ENCODE data around the gene PLEKHO1. TPM values are rescaled to one million over a fixed set of nuclear protein-coding genes. Genes with fewer than 3 reads are reported as not detected.

The PLEKHO1 gene
- total RNA-seq, 1 experiment from 2014 or later: 50.0 TPM

DNA sequence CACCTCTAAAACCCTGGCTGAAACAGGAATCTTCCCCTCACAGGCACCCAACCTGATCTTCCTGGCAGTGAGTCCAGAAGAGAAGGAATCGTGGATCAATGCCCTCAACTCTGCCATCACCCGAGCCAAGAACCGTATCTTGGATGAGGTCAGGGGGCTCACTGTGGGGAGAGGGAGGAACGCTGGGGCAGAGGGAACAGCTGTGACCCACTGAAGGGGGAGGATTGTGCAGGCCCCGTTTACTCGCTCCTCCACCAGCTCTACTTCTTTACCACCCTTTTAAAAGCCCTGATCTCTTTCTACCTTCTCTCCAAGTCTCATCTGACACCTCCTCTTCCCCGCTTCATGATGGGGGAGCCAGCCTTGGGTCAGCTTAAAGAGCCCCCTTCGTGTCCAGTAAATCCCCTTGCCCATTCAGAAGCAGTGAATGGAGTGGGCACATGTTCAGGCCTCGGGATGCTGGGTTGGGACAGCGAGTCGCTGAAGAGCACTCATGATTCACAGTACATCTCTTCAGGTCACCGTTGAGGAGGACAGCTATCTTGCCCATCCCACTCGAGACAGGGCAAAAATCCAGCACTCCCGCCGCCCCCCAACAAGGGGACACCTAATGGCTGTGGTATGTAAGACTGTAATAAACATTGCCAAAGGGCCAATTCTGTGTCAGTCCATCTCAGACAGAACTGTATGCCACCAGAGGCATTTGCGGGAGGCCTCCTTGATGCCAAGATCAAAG lies 7.3 kb downstream of the PLEKHO1 start:
- DNase-seq: no peak
- H3K4me1 ChIP-seq: peaks cover 13% of the 10 kb centered on the region

GRCh38 chr1:150159550-150159949 lies 9.8 kb downstream of the PLEKHO1 start:
- Histone ChIP-seq H3K4me1 (peaks cover 15% of the 10 kb centered on the region), H3K36me3 (peaks cover 47% of the 10 kb centered on the region), H3K27ac (no peak overlapping the region), H3K27me3 (no peaks in the 10 kb centered on the region), H3K4me3 (no peak overlapping the region), H3K9me3 (replicated peaks) (no peaks in the 10 kb centered on the region)
- no peak for DNase-seq

More for the DNA sequence above, 7.3 kb downstream of the PLEKHO1 start:
- Histone ChIP-seq H3K9me3 (replicated peaks) (no peaks in the 10 kb centered on the region), H3K36me3 (peaks cover 62% of the 10 kb centered on the region), H3K27ac (no peak overlapping the region), H3K27me3 (no peaks in the 10 kb centered on the region), H3K4me3 (no peak overlapping the region)

GRCh38 chr1:150160964-150161621 lies 11.4 kb downstream of the PLEKHO1 start:
- Histone ChIP-seq H3K27ac (no peak overlapping the region), H3K9me3 (replicated peaks) (no peaks in the 10 kb centered on the region), H3K4me3 (no peak overlapping the region), H3K27me3 (no peaks in the 10 kb centered on the region), H3K36me3 (peaks cover 34% of the 10 kb centered on the region), H3K4me1 (peaks cover 15% of the 10 kb centered on the region)
- DNase-seq: no peak

- Histone ChIP-seq H3K9me3 (replicated peaks) (no peaks in the 10 kb centered on the region), H3K36me3 (peaks cover 25% of the 10 kb centered on the region), H3K27ac (no peak overlapping the region), H3K27me3 (no peaks in the 10 kb centered on the region), H3K4me1 (peaks cover 15% of the 10 kb centered on the region), H3K4me3 (peak overlapping the region; percentile 49)
- no peak for DNase-seq
Observed at GRCh38 chr1:150161747-150162581, 12.2 kb downstream of the PLEKHO1 start.

DNA sequence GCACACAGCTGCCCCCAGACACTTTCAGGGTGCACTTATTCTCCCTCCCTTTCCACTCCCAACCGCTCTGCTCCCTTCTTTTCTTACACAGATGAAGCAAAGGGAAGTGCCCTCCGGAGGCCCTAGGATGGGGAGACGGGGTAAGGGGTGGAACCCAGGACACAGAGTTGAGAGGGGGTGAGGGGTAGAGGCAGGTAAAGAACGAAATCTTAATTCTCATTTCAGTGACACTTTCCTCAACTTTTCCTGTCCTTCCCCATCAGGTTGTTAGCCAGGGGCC lies 12.8 kb downstream of the PLEKHO1 start:
- no peak for DNase-seq
- peak overlapping the region; percentile 49 for H3K4me3 ChIP-seq
- H3K4me1 ChIP-seq: peaks cover 15% of the 10 kb centered on the region

DNA sequence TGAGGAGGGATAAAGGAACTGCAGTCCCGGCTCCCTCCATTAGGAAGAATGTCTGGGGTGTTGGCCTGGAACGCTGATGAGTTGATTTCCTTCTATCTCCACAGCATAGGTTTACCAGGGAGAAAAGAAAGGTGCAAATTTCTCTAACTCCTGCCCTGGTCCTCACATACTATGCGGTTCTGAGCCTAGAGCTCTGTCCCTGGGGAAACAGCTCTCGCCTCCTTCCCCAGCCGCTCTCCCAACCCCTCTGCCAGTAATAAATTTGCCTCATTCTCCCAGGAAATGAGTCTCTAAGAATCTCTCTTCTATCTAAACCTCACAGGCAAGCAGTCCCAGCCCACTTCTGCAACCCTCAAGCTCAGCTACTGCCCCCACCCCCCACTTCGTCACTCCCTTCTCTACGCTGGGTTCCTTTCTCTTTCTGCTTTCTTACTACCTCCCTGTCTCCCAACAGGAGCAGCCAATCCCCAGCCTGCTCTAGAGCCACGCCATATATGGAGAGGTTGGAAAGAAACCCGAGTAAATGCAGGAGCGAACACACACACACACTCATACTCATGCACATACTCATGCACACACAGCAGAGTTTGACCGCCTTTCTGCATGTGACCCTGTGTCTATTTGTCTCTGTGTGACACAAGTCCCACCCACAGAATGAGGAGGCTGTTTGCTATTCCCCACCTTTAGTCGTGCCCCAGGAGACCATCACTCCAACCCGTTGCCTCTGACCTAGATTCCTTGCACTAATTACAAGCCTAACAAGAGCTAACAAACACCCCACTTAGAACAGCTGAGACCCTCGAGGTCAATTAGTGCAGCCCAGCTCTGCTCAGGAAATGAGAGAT lies 13.4 kb downstream of the PLEKHO1 start:
- H3K4me3 ChIP-seq: peak overlapping the region; percentile 49
- DNase-seq: peak; percentile 85 to 90
- peaks cover 16% of the 10 kb centered on the region for H3K36me3 ChIP-seq
- peak overlapping the region; percentile 33 for H3K27ac ChIP-seq
- H3K27me3 ChIP-seq: no peaks in the 10 kb centered on the region
- no peaks in the 10 kb centered on the region for H3K9me3 ChIP-seq (replicated peaks)
- peaks cover 15% of the 10 kb centered on the region for H3K4me1 ChIP-seq

More for the DNA sequence above, 12.8 kb downstream of the PLEKHO1 start:
- Histone ChIP-seq H3K9me3 (replicated peaks) (no peaks in the 10 kb centered on the region), H3K27ac (peak overlapping the region; percentile 33), H3K36me3 (peaks cover 20% of the 10 kb centered on the region), H3K27me3 (no peaks in the 10 kb centered on the region)

DNA sequence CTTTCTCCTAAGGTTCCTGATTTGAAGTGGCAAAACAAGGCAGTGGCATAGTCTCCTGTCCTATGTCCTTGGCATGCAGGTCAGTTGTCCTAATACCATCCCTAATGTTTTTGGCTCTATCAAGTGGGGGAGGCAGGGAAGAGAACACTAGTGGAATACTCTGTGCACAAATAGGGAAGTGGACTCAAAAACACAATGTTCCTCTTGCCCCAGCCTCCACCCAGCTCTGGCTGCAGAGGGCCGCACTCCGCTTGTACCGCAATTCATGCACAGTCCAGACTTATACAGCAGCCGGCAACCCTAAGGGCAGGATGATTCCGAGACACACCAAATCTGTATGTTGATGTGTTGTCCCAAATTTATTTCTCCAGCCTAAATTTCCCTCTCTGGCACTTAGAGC lies 14.5 kb downstream of the PLEKHO1 start:
- no peaks in the 10 kb centered on the region for H3K27me3 ChIP-seq
- peaks cover 9% of the 10 kb centered on the region for H3K36me3 ChIP-seq
- H3K9me3 ChIP-seq (replicated peaks): no peaks in the 10 kb centered on the region
- no peak overlapping the region for H3K27ac ChIP-seq
- DNase-seq: no peak
- H3K4me3 ChIP-seq: no peak overlapping the region
- H3K4me1 ChIP-seq: peaks cover 15% of the 10 kb centered on the region

DNA sequence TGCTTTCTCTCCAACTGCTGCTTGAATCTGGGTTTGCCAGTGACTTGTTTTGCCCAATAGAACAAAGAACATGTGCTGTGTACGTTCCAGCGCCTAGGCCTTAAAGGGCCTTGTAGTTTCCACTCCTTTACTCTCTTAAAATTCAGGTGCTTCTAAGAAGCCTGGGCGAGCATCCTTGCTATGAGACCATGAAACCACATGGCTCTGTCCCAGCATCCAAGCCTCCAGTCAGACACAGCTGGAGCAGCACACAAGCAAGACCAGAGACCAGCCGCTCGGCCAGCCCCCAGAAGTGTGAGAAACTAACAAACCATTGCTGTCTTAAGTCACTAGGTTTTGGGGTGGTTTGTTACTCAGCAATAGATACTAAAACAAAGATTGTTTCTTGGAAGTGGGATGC lies 15.1 kb downstream of the PLEKHO1 start:
- H3K4me3 ChIP-seq: no peak overlapping the region
- H3K36me3 ChIP-seq: peaks cover 3% of the 10 kb centered on the region; the same call in 1 of the 2 replicates
- H3K27ac ChIP-seq: no peak overlapping the region
- no peaks in the 10 kb centered on the region for H3K27me3 ChIP-seq
- peaks cover 12% of the 10 kb centered on the region for H3K4me1 ChIP-seq
- no peak for DNase-seq
- no peaks in the 10 kb centered on the region for H3K9me3 ChIP-seq (replicated peaks)

GRCh38 chr1:150165622-150166612 lies 16.2 kb downstream of the PLEKHO1 start:
- Histone ChIP-seq H3K4me1 (peaks cover 12% of the 10 kb centered on the region), H3K27ac (no peak overlapping the region)
- peak; percentile 65 to 80 for DNase-seq

GRCh38 chr1:150168960-150169601 lies 19.4 kb downstream of the PLEKHO1 start:
- H3K27ac ChIP-seq: no peak overlapping the region
- DNase-seq: peak; percentile 69 to 80
- no peaks in the 10 kb centered on the region for H3K9me3 ChIP-seq (replicated peaks)
- peaks cover 8% of the 10 kb centered on the region; the same call in 1 of the 2 replicates for H3K4me1 ChIP-seq
- H3K4me3 ChIP-seq: no peak overlapping the region
- H3K27me3 ChIP-seq: no peaks in the 10 kb centered on the region
- no peaks in the 10 kb centered on the region for H3K36me3 ChIP-seq

More at GRCh38 chr1:150165622-150166612, 16.2 kb downstream of the PLEKHO1 start:
- Histone ChIP-seq H3K9me3 (replicated peaks) (no peaks in the 10 kb centered on the region), H3K4me3 (no peak overlapping the region), H3K27me3 (no peaks in the 10 kb centered on the region), H3K36me3 (no peaks in the 10 kb centered on the region)

GRCh38 chr1:150171801-150172200 lies 22.1 kb downstream of the PLEKHO1 start:
- peaks cover 8% of the 10 kb centered on the region; the same call in 1 of the 2 replicates for H3K4me1 ChIP-seq
- no peak overlapping the region for H3K27ac ChIP-seq
- no peak overlapping the region for H3K4me3 ChIP-seq
- H3K9me3 ChIP-seq (replicated peaks): no peaks in the 10 kb centered on the region
- H3K36me3 ChIP-seq: no peaks in the 10 kb centered on the region
- H3K27me3 ChIP-seq: no peaks in the 10 kb centered on the region
- no peak for DNase-seq

DNA sequence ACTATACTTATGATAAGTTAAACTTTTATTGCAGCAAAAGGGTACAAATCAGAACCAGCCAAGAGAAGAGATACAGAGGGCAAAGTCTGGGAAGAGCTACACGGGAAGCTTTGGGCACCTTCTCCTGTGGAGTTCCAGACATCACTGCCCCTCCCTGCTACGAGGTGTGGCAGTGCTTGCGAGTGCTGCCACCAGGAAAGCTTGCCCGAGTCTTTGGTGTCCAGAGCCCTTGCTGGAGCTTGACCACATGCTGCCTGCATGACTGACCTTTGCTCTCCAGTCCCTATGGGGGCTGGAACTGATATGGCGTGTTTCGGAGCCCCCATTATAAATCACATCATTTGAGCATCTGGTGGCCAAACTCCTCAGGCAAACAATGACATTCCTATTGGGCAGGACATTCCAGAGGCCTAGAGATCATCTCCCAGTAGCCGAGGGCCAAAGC lies 23.4 kb downstream of the PLEKHO1 start:
- Histone ChIP-seq H3K4me3 (no peak overlapping the region), H3K27me3 (no peaks in the 10 kb centered on the region), H3K27ac (no peak overlapping the region), H3K9me3 (replicated peaks) (no peaks in the 10 kb centered on the region), H3K36me3 (no peaks in the 10 kb centered on the region), H3K4me1 (peaks cover 8% of the 10 kb centered on the region; the same call in 1 of the 2 replicates)
- DNase-seq: no peak

GRCh38 chr1:150176593-150176992 lies 26.9 kb downstream of the PLEKHO1 start:
- H3K27ac ChIP-seq: no peak overlapping the region
- DNase-seq: no peak

More at GRCh38 chr1:150176593-150176992, 26.9 kb downstream of the PLEKHO1 start:
- H3K9me3 ChIP-seq (replicated peaks): no peaks in the 10 kb centered on the region
- H3K4me3 ChIP-seq: no peak overlapping the region
- no peaks in the 10 kb centered on the region for H3K36me3 ChIP-seq
- H3K4me1 ChIP-seq: peaks cover 8% of the 10 kb centered on the region; the same call in 1 of the 2 replicates
- no peaks in the 10 kb centered on the region for H3K27me3 ChIP-seq
